Fibroblast of the aortic adventitia (primary cell): ENCODE data around the gene PHF2. TPM values are rescaled to one million over a fixed set of nuclear protein-coding genes. Genes with fewer than 3 reads are reported as not detected.

Experiments
- DNase-seq: peaks from one replicate; pipeline ENCODE4 v3.0.0-alpha.2; 2010; ENCODE audit warnings: low read depth
- H3K4me3 ChIP-seq: 2 replicates; pipeline ENCODE4 v1.5.1; 2011; ENCODE audit warnings: low read depth, mild to moderate bottlenecking, control low read depth, low read length, moderate library complexity
- total RNA-seq: library from RNA; depleted of rRNA; stranded (reverse); fragments of >200 nt; gene quantifications from 2 replicates; pipeline ENCODE4 v1.2.3, GENCODE V29; 2012; ENCODE audit warnings: low replicate concordance
- TF ChIP-seq, protein P1 (sequence below): IDR thresholded peaks from 2 replicates; pipeline ENCODE4 v1.5.1; 2011; ENCODE audit warnings: mild to moderate bottlenecking, low read length, control low read depth, inconsistent platforms; ENCODE audit not compliant: insufficient read depth

The PHF2 gene
- total RNA-seq, 1 donor, result 14.2 TPM

DNA sequence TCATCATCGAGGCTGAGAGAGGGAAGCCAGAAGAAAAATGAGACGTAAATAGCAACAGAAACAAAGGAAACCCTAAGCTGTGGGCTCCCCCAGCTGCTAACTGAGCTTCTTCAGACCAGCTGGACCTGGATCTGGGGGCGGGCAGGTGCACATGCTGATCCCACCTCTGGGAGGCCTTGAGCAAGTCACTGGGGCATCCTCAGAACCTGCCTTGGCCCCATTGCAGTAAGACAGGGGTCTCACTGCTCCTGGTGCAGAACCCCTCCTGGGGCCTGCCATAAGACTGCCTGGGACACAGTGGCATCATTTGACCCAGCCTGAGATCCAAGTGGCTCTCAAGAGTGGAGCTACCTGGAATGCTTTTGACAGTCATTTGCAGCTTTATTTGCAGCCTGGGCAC is 77.4 kb downstream of the PHF2 start:
- TF ChIP-seq, protein P1, sequence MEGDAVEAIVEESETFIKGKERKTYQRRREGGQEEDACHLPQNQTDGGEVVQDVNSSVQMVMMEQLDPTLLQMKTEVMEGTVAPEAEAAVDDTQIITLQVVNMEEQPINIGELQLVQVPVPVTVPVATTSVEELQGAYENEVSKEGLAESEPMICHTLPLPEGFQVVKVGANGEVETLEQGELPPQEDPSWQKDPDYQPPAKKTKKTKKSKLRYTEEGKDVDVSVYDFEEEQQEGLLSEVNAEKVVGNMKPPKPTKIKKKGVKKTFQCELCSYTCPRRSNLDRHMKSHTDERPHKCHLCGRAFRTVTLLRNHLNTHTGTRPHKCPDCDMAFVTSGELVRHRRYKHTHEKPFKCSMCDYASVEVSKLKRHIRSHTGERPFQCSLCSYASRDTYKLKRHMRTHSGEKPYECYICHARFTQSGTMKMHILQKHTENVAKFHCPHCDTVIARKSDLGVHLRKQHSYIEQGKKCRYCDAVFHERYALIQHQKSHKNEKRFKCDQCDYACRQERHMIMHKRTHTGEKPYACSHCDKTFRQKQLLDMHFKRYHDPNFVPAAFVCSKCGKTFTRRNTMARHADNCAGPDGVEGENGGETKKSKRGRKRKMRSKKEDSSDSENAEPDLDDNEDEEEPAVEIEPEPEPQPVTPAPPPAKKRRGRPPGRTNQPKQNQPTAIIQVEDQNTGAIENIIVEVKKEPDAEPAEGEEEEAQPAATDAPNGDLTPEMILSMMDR, result no peak
- no peak overlapping the region for H3K4me3 ChIP-seq
- DNase-seq, result no peak

DNA sequence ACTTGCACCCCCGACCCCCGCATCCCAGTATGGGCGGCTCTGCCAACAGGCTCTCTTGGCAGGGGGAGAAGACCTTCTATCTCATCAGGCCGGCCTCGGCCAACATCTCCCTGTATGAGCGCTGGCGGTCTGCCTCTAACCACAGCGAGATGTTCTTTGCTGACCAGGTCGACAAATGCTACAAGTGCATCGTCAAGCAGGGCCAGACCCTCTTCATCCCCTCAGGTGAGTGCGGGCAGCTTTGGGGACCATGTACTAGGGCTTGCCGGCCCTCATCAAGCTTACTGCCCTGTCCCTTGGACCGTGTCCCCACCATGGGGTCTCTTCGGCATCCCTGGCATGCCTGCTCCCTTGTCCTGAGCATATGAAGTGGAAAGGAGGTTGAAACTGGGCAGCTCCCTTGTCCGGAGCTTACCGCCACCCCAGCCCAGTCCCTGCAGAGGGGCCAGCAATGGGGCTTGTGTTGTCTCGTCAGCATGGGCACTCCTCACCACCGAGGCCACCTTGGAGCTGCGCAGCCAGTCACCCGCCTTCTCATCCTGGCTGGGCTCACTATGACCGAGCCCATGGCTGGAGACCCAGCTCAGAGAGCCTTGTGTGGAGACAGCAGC is 78.1 kb downstream of the PHF2 start:
- DNase-seq, result no peak
- TF ChIP-seq, protein P1, result no peak
- H3K4me3 ChIP-seq, result no peak overlapping the region

DNA sequence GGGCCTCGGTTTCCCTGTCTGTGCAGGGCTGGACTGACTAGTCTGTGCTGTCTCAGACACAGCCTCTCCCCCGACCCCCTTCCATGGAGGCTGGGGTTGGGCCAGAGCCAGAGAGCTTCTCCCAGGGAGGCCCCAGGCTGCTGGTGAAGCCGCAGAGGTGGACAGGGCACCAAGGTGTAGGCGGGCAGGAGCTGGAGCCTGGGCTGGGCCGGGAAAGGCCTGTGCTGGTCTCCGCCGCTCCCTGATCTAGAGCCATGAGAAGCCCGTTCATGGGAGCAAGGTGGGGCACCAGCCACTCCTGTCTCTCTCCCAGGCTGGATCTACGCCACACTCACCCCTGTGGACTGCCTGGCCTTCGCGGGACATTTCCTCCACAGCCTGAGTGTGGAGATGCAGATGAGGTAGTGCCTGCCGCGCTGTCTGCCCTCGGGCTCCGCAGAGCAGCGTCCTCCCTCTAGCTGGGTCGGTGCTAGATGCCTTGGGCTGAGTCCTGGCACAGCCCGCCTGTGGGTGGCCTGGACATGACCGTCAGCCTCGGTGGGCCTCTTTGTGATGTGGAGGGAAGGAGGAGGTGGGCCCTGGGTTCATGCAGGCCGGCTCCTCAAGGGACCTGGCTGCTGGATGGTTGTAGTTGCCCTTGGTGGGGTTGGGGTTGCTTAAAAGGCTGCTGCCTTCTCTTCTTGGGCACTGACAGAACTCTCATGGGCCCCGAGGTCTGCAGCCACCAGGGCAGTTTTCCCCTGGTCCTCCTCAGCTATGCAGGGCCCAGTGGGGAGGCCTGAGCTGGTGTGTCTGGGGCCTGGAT is 79.4 kb downstream of the PHF2 start:
- DNase-seq, result no peak
- no peak overlapping the region for H3K4me3 ChIP-seq
- TF ChIP-seq, protein P1, result no peak

DNA sequence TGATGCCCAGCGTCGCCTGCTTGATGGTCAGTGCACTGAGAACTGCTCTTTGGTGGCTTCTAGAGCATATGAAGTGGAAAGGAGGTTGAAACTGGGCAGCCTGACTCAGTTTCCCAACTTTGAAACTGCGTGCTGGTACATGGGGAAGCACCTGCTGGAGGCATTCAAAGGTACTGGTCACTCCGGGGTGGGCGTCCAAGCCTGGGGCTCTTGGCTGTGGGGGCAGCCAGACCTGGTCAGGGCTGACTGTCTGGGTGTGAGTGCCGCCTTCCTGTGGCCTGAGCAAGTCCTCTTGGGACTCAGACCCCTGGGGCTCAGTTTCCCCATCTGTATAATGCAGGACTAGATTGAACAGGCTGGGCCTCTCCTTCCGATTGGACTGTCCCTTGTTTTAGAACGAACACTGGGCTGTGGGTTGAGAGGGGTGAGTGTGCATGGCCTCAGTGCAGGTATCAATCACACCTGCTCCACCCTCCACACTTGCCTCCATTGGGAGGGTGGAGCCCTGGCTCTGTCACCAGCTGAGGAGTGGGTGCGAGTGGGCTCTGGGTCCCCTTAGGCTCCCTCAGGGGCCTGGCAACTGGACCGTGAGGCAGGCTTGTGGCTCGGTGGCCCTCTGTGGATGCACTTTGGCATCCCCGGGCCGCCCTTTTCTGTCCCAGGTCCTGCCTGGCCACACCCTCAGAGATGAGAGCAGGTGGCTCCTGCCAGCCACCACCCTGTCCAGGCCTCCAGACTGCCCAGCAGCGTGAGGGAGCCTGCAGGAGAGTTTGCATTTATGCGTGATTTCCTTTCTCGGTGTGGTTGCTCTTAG is 80.2 kb downstream of the PHF2 start:
- no peak overlapping the region for H3K4me3 ChIP-seq
- no peak for DNase-seq
- TF ChIP-seq, protein P1, result no peak

DNA sequence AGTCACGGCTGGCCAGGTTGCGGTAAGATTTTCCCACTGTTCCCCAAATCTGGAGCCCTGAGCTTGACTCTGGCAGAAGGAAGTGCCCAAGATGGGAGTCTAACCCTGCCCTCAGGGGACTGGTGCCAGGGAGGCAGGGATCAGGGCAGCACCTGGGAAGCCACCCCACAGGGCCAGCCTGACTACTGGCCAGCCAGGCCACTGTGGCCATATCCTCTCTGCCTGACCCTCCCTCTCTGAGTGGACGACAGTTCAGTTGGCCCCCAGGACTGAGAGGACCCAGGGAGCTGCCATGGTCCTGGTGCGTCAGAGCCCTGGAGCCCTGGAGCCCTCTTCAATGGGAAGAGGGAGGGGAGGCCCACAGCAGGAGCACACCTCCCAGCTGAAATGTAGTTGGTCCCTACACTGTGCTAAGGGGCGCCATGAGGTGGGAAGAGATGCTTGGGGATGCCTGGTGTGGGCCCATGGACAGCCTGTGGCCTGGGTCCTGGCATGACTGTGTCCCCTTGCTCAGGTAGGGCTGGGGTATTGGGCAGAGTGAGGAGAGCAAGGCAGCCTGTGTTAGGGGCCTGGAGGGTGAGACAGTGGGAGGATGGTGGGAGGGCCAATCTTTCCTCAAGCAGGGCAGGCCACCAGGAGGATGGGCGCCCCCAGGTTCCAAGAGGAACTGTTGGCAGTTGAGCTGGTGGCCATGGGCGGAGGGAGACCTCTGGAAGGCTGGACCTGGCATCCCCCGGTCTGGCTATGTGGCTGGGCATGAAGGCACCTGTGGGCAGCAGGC is 81.1 kb downstream of the PHF2 start:
- no peak overlapping the region for H3K4me3 ChIP-seq
- DNase-seq, result no peak
- TF ChIP-seq, protein P1, result no peak

DNA sequence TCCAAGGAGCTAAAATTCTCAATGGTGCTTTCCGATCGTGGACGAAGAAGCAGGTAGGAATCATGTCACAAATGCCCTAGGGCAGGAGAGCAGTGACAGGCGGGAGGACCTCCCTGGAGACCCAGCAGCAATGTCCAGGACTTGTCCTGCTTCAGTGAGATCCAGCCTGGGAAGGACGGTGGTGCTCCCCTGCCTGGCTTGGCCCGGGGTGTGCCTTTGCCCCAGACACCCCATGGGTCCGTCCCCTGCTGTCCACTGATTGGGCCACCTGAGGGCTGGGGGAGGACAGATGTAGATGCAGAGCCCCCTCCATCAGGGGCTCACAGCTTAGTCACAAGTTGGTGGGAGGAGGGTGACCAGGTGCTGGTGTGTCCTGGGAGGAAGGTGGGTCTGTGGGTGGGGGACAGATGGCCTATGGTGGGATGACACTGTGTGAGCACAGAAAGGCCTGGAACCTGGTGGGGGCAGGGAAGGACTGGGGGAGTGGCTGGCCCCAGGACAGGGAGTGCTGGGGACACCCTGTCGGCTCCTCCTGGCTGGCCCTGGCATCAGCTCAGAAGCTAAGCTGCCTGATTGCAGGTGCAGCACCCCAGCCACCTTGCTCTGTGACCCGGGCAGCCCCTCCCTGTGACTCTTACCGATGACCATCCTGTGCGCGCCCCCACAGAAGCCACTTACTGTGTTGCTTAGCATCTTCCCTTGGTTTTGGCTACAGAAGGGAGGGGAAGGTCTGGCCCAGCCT is 82.0 kb downstream of the PHF2 start:
- TF ChIP-seq, protein P1, result no peak
- no peak overlapping the region for H3K4me3 ChIP-seq
- no peak for DNase-seq
